Measurements from ENCODE around the gene B3GAT3. TPM values are rescaled to one million over a fixed set of nuclear protein-coding genes. Genes with fewer than 3 reads are reported as not detected.

Gene B3GAT3
- total RNA-seq, 2 donors from 2014 or later = 27.5 to 30.3 TPM

- Histone ChIP-seq H3K4me3 (no peak overlapping the region), H3K27me3 (replicated peaks; ENCODE audit: insufficient read depth) (no peaks in the 10 kb centered on the region), H3K36me3 (peaks cover 12% of the 10 kb centered on the region), H3K9me3 (no peaks in the 10 kb centered on the region), H3K4me1 (ENCODE audit: control insufficient read depth in 1 of 2, low read depth in 2 of 2) (peaks cover 19 to 31% of the 10 kb centered on the region in 2 donors), H3K27ac (no peak overlapping the region)
- no peak for ATAC-seq (ENCODE audit: insufficient number of reproducible peaks, low FRiP score, low read depth)
- no peak for TF ChIP-seq CTCF (IDR thresholded peaks at IDR 0.05)
- no peak for DNase-seq (ENCODE audit: low spot score)
Observed at GRCh38 chr11:62577046-62577714, 44.6 kb downstream of the B3GAT3 start.

- H3K4me1 ChIP-seq (ENCODE audit: control insufficient read depth in 1 of 2, low read depth in 2 of 2) = peaks cover 19 to 40% of the 10 kb centered on the region in 2 donors
- peak overlapping the region; percentile 90 to 94 for H3K27ac ChIP-seq
- ATAC-seq (ENCODE audit: insufficient number of reproducible peaks, low FRiP score, low read depth) (no peak), DNase-seq (ENCODE audit: low spot score) (no peak)
- H3K9me3 ChIP-seq = no peaks in the 10 kb centered on the region
- TF ChIP-seq CTCF (IDR thresholded peaks at IDR 0.05) = no peak
- peaks cover 25% of the 10 kb centered on the region for H3K36me3 ChIP-seq
- H3K27me3 ChIP-seq (replicated peaks; ENCODE audit: insufficient read depth) = no peaks in the 10 kb centered on the region
- peak overlapping the region; percentile 94 for H3K4me3 ChIP-seq
Observed at GRCh38 chr11:62575837-62576236, 45.9 kb downstream of the B3GAT3 start.

GRCh38 chr11:62575156-62575555 lies 46.6 kb downstream of the B3GAT3 start:
- ATAC-seq (ENCODE audit: insufficient number of reproducible peaks, low FRiP score, low read depth) (no peak), DNase-seq (ENCODE audit: low spot score) (no peak)
- Histone ChIP-seq H3K27ac (peak overlapping the region; percentile 90 to 94), H3K9me3 (no peaks in the 10 kb centered on the region), H3K4me3 (peak overlapping the region; percentile 94), H3K36me3 (peaks cover 32% of the 10 kb centered on the region), H3K4me1 (ENCODE audit: control insufficient read depth in 1 of 2, low read depth in 2 of 2) (peaks cover 19 to 40% of the 10 kb centered on the region in 2 donors), H3K27me3 (replicated peaks; ENCODE audit: insufficient read depth) (no peaks in the 10 kb centered on the region)
- no peak for TF ChIP-seq CTCF (IDR thresholded peaks at IDR 0.05)

- DNase-seq (ENCODE audit: low spot score) = no peak
- Histone ChIP-seq H3K27me3 (replicated peaks; ENCODE audit: insufficient read depth) (no peaks in the 10 kb centered on the region), H3K36me3 (peaks cover 36% of the 10 kb centered on the region), H3K4me3 (peak overlapping the region; percentile 94), H3K27ac (peak overlapping the region; percentile 90 to 94), H3K4me1 (ENCODE audit: control insufficient read depth in 1 of 2, low read depth in 2 of 2) (peaks cover 19 to 46% of the 10 kb centered on the region in 2 donors), H3K9me3 (no peaks in the 10 kb centered on the region)
- no peak for TF ChIP-seq CTCF (IDR thresholded peaks at IDR 0.05)
- ATAC-seq (ENCODE audit: insufficient number of reproducible peaks, low FRiP score, low read depth) = no peak
Observed at GRCh38 chr11:62574363-62575071, 47.3 kb downstream of the B3GAT3 start.

- Histone ChIP-seq H3K27ac (peak within 1 kb of the TSS; percentile 90 to 94), H3K9me3 (no peaks in the 10 kb centered on the region), H3K36me3 (peaks cover 43% of the 10 kb centered on the region), H3K4me1 (ENCODE audit: control insufficient read depth in 1 of 2, low read depth in 2 of 2) (peaks cover 19 to 46% of the 10 kb centered on the region in 2 donors), H3K27me3 (replicated peaks; ENCODE audit: insufficient read depth) (no peaks in the 10 kb centered on the region), H3K4me3 (peak within 1 kb of the TSS; percentile 94)
- TF ChIP-seq CTCF (IDR thresholded peaks at IDR 0.05) = no peak
- DNase-seq (ENCODE audit: low spot score) (peak; percentile 99), ATAC-seq (ENCODE audit: insufficient number of reproducible peaks, low FRiP score, low read depth) (peak; percentile 89)
Observed at GRCh38 chr11:62573592-62574362, 48.0 kb downstream of the B3GAT3 start, which contains the start of gene EEF1G. EEF1G (minus strand) TSS chr11:62573891; CDS start chr11:62573842, 49 bp downstream.

Measured in thoracic aorta (tissue), 2 donors.